Activated T-helper 17 cell treated with anti-CD3 and anti-CD28 coated beads, Interleukin-2, amount 50 U/mL, for 72 hours (primary cell): ENCODE measurements around the gene LRRC27. TPM values are rescaled to one million over a fixed set of nuclear protein-coding genes. Genes with fewer than 3 reads are reported as not detected.

Experiments used
- ATAC-seq: fragments of 150-1000 bp; cut with Tn5 transposase; replicated peaks from 2 replicates; pipeline ENCODE4 v1.10.0; 2021; ENCODE audit warnings: mild to moderate bottlenecking, moderate library complexity
- H3K27ac Mint-ChIP-seq: one replicate; pipeline ENCODE4 v1.8.0; 2022; ENCODE audit warnings: mixed read lengths
- H3K27me3 Mint-ChIP-seq: one replicate; pipeline ENCODE4 v1.8.0; 2022; ENCODE audit warnings: mixed read lengths
- H3K36me3 Mint-ChIP-seq: one replicate; pipeline ENCODE4 v1.8.0; 2022; ENCODE audit warnings: low read depth, mild to moderate bottlenecking, mixed read lengths
- H3K4me1 Mint-ChIP-seq: one replicate; pipeline ENCODE4 v1.8.0; 2022; ENCODE audit warnings: mixed read lengths
- H3K4me3 Mint-ChIP-seq: one replicate; pipeline ENCODE4 v1.8.0; 2022; ENCODE audit warnings: mild to moderate bottlenecking, mixed read lengths
- H3K9me3 Mint-ChIP-seq: one replicate; pipeline ENCODE4 v1.8.0; 2022; ENCODE audit warnings: mixed read lengths
- total RNA-seq, 2 donors: library from RNA; stranded (reverse); gene quantifications; one replicate each; pipeline ENCODE4 v1.2.3, GENCODE V29; 2022

Gene LRRC27
- total RNA-seq, 2 donors from 2014 or later: 4.5 to 6.3 TPM

- Mint-ChIP-seq H3K36me3 (peaks cover 2% of the 10 kb centered on the region), H3K27me3 (no peaks in the 10 kb centered on the region), H3K4me1 (peaks cover 4% of the 10 kb centered on the region), H3K9me3 (no peaks in the 10 kb centered on the region), H3K4me3 (no peak overlapping the region), H3K27ac (no peak overlapping the region)
- no peak for ATAC-seq
Observed at GRCh38 chr10:132400547-132401151, 68.7 kb downstream of the LRRC27 start.

GRCh38 chr10:132401401-132402118, 69.6 kb downstream of the LRRC27 start:
- no peak for ATAC-seq
- H3K27me3 Mint-ChIP-seq: no peaks in the 10 kb centered on the region
- peaks cover 6% of the 10 kb centered on the region for H3K36me3 Mint-ChIP-seq
- H3K4me3 Mint-ChIP-seq: no peak overlapping the region
- no peaks in the 10 kb centered on the region for H3K9me3 Mint-ChIP-seq
- H3K27ac Mint-ChIP-seq: no peak overlapping the region
- H3K4me1 Mint-ChIP-seq: peaks cover 4% of the 10 kb centered on the region

GRCh38 chr10:132402781-132403241, 70.8 kb downstream of the LRRC27 start:
- ATAC-seq: no peak
- H3K4me1 Mint-ChIP-seq: peaks cover 4% of the 10 kb centered on the region
- H3K4me3 Mint-ChIP-seq: no peak overlapping the region
- peaks cover 6% of the 10 kb centered on the region for H3K36me3 Mint-ChIP-seq
- no peak overlapping the region for H3K27ac Mint-ChIP-seq
- no peaks in the 10 kb centered on the region for H3K27me3 Mint-ChIP-seq
- no peaks in the 10 kb centered on the region for H3K9me3 Mint-ChIP-seq

GRCh38 chr10:132403511-132404168, 71.6 kb downstream of the LRRC27 start:
- Mint-ChIP-seq H3K27ac (no peak overlapping the region), H3K4me3 (no peak overlapping the region), H3K36me3 (peaks cover 6% of the 10 kb centered on the region), H3K27me3 (no peaks in the 10 kb centered on the region), H3K9me3 (no peaks in the 10 kb centered on the region), H3K4me1 (peaks cover 4% of the 10 kb centered on the region)
- no peak for ATAC-seq

GRCh38 chr10:132404169-132404880, 72.3 kb downstream of the LRRC27 start:
- Mint-ChIP-seq H3K4me3 (no peak overlapping the region), H3K9me3 (no peaks in the 10 kb centered on the region), H3K36me3 (peaks cover 6% of the 10 kb centered on the region), H3K27ac (no peak overlapping the region), H3K4me1 (peaks cover 4% of the 10 kb centered on the region), H3K27me3 (no peaks in the 10 kb centered on the region)
- no peak for ATAC-seq

- H3K36me3 Mint-ChIP-seq: peaks cover 6% of the 10 kb centered on the region
- no peak overlapping the region for H3K27ac Mint-ChIP-seq
- no peak for ATAC-seq
- no peaks in the 10 kb centered on the region for H3K9me3 Mint-ChIP-seq
- H3K4me1 Mint-ChIP-seq: peaks cover 4% of the 10 kb centered on the region
- no peaks in the 10 kb centered on the region for H3K27me3 Mint-ChIP-seq
- H3K4me3 Mint-ChIP-seq: no peak overlapping the region
Observed at GRCh38 chr10:132404911-132405462, 73.0 kb downstream of the LRRC27 start.

GRCh38 chr10:132405463-132405991, 73.5 kb downstream of the LRRC27 start:
- H3K9me3 Mint-ChIP-seq: no peaks in the 10 kb centered on the region
- no peaks in the 10 kb centered on the region for H3K27me3 Mint-ChIP-seq
- no peak overlapping the region for H3K27ac Mint-ChIP-seq
- peaks cover 4% of the 10 kb centered on the region for H3K4me1 Mint-ChIP-seq
- no peak overlapping the region for H3K4me3 Mint-ChIP-seq
- no peak for ATAC-seq
- H3K36me3 Mint-ChIP-seq: peaks cover 6% of the 10 kb centered on the region

- peaks cover 4% of the 10 kb centered on the region for H3K4me1 Mint-ChIP-seq
- H3K27ac Mint-ChIP-seq: no peak overlapping the region
- H3K4me3 Mint-ChIP-seq: no peak overlapping the region
- peaks cover 6% of the 10 kb centered on the region for H3K36me3 Mint-ChIP-seq
- no peaks in the 10 kb centered on the region for H3K9me3 Mint-ChIP-seq
- no peaks in the 10 kb centered on the region for H3K27me3 Mint-ChIP-seq
- ATAC-seq: no peak
Observed at GRCh38 chr10:132406181-132406580, 74.2 kb downstream of the LRRC27 start.

- H3K4me3 Mint-ChIP-seq: no peak overlapping the region
- peaks cover 6% of the 10 kb centered on the region for H3K36me3 Mint-ChIP-seq
- H3K27me3 Mint-ChIP-seq: no peaks in the 10 kb centered on the region
- no peak for ATAC-seq
- H3K4me1 Mint-ChIP-seq: peaks cover 4% of the 10 kb centered on the region
- no peak overlapping the region for H3K27ac Mint-ChIP-seq
- H3K9me3 Mint-ChIP-seq: no peaks in the 10 kb centered on the region
Observed at GRCh38 chr10:132406750-132407149, 74.8 kb downstream of the LRRC27 start.

- no peak overlapping the region for H3K4me3 Mint-ChIP-seq
- ATAC-seq: no peak
- H3K27ac Mint-ChIP-seq: no peak overlapping the region
- peaks cover 6% of the 10 kb centered on the region for H3K36me3 Mint-ChIP-seq
- no peaks in the 10 kb centered on the region for H3K9me3 Mint-ChIP-seq
- H3K4me1 Mint-ChIP-seq: peaks cover 4% of the 10 kb centered on the region
- H3K27me3 Mint-ChIP-seq: no peaks in the 10 kb centered on the region
Observed at GRCh38 chr10:132407243-132407746, 75.3 kb downstream of the LRRC27 start.

- no peak overlapping the region for H3K4me3 Mint-ChIP-seq
- no peaks in the 10 kb centered on the region for H3K9me3 Mint-ChIP-seq
- no peaks in the 10 kb centered on the region for H3K27me3 Mint-ChIP-seq
- H3K27ac Mint-ChIP-seq: no peak overlapping the region
- ATAC-seq: no peak
- peaks cover 6% of the 10 kb centered on the region for H3K36me3 Mint-ChIP-seq
- peaks cover 4% of the 10 kb centered on the region for H3K4me1 Mint-ChIP-seq
Observed at GRCh38 chr10:132407846-132408278, 75.9 kb downstream of the LRRC27 start.

- peaks cover under 1% of the 10 kb centered on the region for H3K4me1 Mint-ChIP-seq
- peaks cover 6% of the 10 kb centered on the region for H3K36me3 Mint-ChIP-seq
- H3K27me3 Mint-ChIP-seq: no peaks in the 10 kb centered on the region
- H3K9me3 Mint-ChIP-seq: no peaks in the 10 kb centered on the region
- H3K4me3 Mint-ChIP-seq: no peak overlapping the region
- no peak overlapping the region for H3K27ac Mint-ChIP-seq
- ATAC-seq: no peak
Observed at GRCh38 chr10:132408367-132408781, 76.4 kb downstream of the LRRC27 start.

- no peak for ATAC-seq
- no peaks in the 10 kb centered on the region for H3K9me3 Mint-ChIP-seq
- H3K27me3 Mint-ChIP-seq: no peaks in the 10 kb centered on the region
- peaks cover 6% of the 10 kb centered on the region for H3K36me3 Mint-ChIP-seq
- no peak overlapping the region for H3K4me3 Mint-ChIP-seq
- H3K27ac Mint-ChIP-seq: no peak overlapping the region
- H3K4me1 Mint-ChIP-seq: no peaks in the 10 kb centered on the region
Observed at GRCh38 chr10:132408823-132409666, 77.1 kb downstream of the LRRC27 start.
